ENCODE data around the gene ITSN1. TPM values are rescaled to one million over a fixed set of nuclear protein-coding genes. Genes with fewer than 3 reads are reported as not detected.

Gene ITSN1
- total RNA-seq, 1 donor from 2014 or later = 9.8 TPM

GRCh38 chr21:33817138-33817537, 174.8 kb downstream of the ITSN1 start:
- ATAC-seq = no peak

GRCh38 chr21:33817663-33818451, 175.6 kb downstream of the ITSN1 start:
- no peak for ATAC-seq

- no peak for ATAC-seq
These were observed 178.0 kb downstream of the ITSN1 start for GRCh38 chr21:33820230-33820770.

GRCh38 chr21:33820798-33821197, 178.5 kb downstream of the ITSN1 start:
- no peak for ATAC-seq

- ATAC-seq = no peak
These were observed 179.4 kb downstream of the ITSN1 start for GRCh38 chr21:33821503-33822322.

GRCh38 chr21:33824156-33824941, 182.0 kb downstream of the ITSN1 start:
- no peak for ATAC-seq

- no peak for ATAC-seq
These were observed 183.1 kb downstream of the ITSN1 start for GRCh38 chr21:33825419-33825818.

GRCh38 chr21:33825915-33826314, 183.6 kb downstream of the ITSN1 start:
- no peak for ATAC-seq

- ATAC-seq = no peak
These were observed 185.8 kb downstream of the ITSN1 start for GRCh38 chr21:33828083-33828482.

GRCh38 chr21:33828577-33828976, 186.3 kb downstream of the ITSN1 start:
- no peak for ATAC-seq

- no peak for ATAC-seq
These were observed 187.5 kb downstream of the ITSN1 start for GRCh38 chr21:33829844-33830243.

GRCh38 chr21:33831962-33832659, 189.8 kb downstream of the ITSN1 start:
- ATAC-seq = no peak

GRCh38 chr21:33834801-33835500, 192.7 kb downstream of the ITSN1 start:
- ATAC-seq = no peak

- no peak for ATAC-seq
These were observed 193.6 kb downstream of the ITSN1 start for GRCh38 chr21:33835920-33836319.

GRCh38 chr21:33836408-33836807, 194.1 kb downstream of the ITSN1 start:
- no peak for ATAC-seq

- ATAC-seq = no peak
These were observed 196.9 kb downstream of the ITSN1 start for GRCh38 chr21:33839167-33839716.

- no peak for ATAC-seq
These were observed 197.5 kb downstream of the ITSN1 start for GRCh38 chr21:33839806-33840205.

- no peak for ATAC-seq
These were observed 198.5 kb downstream of the ITSN1 start for GRCh38 chr21:33840771-33841170.

- ATAC-seq = no peak
These were observed 199.3 kb downstream of the ITSN1 start for GRCh38 chr21:33841561-33841960.

GRCh38 chr21:33843216-33843615, 200.9 kb downstream of the ITSN1 start:
- no peak for ATAC-seq
